Large intestine (tissue), 1 donor: Measurements from ENCODE around the gene RANBP9. TPM values are rescaled to one million over a fixed set of nuclear protein-coding genes. Genes with fewer than 3 reads are reported as not detected.

Experiments
- polyA plus RNA-seq: library from polyadenylated mRNA; unstranded; fragments of 120-200 nt; gene quantifications from one replicate; pipeline ENCODE4 v1.2.1, GENCODE V29; 2013

RANBP9 gene
- polyA plus RNA-seq, 1 donor = 27.8 TPM

Other genes with a start within 250 kb of the RANBP9 start
- 2.0 TPM for gene GFOD1, start 224.2 kb downstream of the RANBP9 start, polyA plus RNA-seq
- 13.4 TPM for gene SIRT5, start 137.2 kb downstream of the RANBP9 start, polyA plus RNA-seq
- 67.2 TPM for gene NOL7, start 96.5 kb downstream of the RANBP9 start, polyA plus RNA-seq
- 27.1 TPM for gene MCUR1, start 102.7 kb upstream of the RANBP9 start, polyA plus RNA-seq
- gene RNF182, start 213.1 kb upstream of the RANBP9 start, polyA plus RNA-seq = 1.6 TPM